NCI-H1436 treated with DMSO at 0.1 percent for 48 hours (cell line): Measurements from ENCODE around the gene CIB4.
"Not testable (repeated sequence)": the region's sequence is repeated elsewhere in the genome, so short reads cannot be mapped to it uniquely, and the experiment has no call there.

Experiments used
- DNase-seq: peaks from one replicate; lab custom pipeline; 2025; lab: John Stamatoyannopoulos, UW

The CIB4 gene

DNA sequence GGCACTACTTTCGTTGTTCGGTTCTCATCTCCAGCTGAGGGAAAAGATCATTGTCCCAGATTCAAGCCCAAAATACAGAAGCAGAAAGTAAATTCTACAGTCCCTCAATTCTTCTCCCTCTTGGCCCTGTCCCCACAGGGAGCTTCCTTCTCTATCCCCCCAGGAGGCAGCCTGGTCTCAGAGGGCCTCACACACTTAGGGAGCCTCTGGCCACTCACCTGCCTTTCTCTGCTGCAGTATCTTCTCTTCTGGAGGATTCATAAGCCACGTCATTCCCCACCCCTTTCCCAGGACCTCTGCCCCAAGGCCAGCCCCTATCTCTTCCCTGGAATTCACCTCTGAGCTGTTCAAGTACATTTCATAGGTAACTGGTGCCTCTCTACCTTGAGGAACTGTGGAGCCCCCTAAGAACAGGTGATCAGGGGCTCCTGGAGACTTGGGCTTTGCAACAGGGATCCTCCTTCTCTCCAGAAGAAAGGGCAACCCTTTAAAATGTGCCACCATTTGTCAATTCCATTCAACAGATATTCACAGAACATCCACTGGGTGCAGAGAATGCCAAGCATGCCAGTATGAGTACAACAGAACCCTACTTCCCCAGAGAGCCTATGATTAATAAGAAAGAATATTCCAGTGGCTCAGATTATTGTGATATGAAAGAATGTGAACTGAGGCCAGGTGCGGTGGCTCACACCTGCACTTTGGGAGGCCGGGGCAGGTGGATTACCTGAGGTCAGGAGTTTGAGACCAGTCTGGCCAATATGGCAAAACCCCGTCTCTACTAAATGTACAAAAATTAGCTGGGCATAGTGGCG, 72.9 kb downstream of the CIB4 start:
- DNase-seq, result no peak

DNA sequence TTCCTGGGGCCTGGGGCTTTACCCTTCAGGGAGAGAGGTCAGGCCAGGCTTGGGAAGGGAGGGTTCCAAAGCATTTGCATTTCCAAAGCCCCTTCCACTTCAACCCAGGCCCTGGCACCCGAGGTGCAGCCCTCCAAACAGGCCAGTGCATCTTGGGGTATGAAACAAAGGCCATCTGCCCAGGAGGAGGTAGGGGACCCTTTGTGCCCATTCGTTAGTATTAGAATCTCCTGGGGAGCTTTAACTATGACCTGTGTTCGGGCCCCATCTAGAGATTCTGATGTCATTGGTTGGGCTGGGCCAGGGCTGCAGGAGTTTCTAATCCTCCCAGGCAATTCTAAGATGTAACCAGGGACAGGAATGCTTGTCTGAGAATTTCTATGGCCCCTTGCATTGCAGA, 73.6 kb downstream of the CIB4 start:
- no peak for DNase-seq

DNA sequence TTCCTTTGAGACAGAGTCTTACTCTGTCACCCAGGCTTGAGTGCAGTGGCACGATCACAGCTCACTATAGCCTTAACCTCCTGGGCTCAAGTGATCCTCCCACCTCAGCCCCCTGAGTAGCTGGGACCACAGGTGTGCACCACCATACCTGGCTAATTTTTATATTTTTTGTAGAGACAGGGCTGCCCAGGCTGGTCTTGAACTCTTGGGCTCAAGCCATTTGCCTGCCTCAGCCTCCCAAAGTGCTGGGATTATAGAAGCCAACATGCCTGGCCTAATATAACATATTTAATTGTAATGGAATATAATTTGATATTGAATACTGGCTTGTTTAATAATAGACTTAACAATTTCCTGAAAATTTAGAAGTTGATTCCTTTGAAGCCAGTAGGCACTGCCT, 74.4 kb downstream of the CIB4 start:
- not testable (repeated sequence) for DNase-seq

DNA sequence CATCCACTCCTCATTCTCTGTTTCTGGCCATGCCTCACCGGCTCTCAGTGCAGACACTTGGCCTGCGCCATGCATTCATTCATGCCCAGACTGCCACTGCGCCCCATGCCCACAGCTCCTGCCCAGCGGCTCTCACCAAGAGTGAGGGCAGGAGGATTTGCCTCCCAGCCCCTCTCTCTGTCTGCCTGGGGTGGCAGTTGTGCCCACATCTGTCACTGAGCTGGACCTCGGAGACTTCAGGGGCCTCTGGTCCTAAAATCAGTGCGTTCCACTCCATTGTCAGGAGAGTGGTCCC, 75.1 kb downstream of the CIB4 start:
- DNase-seq, result no peak

DNA sequence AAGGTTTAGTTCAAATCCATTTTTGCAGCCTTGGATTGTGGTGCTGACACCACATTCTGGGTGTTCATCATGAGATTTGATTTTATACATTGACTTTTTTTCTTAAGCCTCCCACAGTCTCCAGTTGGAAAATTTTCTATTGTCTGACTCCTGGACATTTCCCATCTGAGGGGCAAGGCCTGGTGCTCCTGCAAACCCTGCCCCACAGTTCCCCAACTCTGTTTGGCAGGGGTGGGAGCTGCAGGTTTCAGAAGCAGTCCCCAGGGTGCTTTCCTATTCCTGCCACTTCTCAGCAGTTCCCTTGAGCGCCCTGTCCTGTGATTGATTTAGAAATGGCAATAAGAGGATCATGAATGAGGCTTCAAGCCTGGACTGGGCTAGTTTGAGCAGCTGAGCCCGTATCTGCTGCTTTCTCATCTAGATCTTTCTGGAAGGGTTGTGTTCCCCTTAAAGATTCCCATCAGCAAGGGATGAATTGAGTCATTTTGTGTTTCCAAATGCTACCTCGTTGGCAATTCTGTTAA, 77.0 kb downstream of the CIB4 start:
- no peak for DNase-seq

DNA sequence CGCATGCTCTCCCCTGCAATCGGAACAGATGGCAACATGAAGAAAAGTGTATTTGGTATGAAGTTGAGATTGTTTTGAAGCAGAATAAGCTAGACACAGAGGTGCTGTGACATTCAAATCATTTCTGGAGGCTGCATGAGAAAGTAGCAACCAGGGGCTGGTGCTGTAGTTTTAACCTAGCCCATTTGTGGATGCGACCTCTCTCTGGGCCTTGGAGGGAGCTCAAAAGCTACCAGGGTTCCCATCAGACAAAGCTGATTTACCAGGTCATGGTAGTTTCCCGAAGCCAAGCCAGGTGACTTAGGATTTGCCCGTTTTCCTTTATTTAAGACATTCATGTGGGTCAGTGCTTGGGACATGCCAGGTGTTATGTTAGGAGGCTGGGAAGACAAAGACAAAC, 77.5 kb downstream of the CIB4 start:
- no peak for DNase-seq

DNA sequence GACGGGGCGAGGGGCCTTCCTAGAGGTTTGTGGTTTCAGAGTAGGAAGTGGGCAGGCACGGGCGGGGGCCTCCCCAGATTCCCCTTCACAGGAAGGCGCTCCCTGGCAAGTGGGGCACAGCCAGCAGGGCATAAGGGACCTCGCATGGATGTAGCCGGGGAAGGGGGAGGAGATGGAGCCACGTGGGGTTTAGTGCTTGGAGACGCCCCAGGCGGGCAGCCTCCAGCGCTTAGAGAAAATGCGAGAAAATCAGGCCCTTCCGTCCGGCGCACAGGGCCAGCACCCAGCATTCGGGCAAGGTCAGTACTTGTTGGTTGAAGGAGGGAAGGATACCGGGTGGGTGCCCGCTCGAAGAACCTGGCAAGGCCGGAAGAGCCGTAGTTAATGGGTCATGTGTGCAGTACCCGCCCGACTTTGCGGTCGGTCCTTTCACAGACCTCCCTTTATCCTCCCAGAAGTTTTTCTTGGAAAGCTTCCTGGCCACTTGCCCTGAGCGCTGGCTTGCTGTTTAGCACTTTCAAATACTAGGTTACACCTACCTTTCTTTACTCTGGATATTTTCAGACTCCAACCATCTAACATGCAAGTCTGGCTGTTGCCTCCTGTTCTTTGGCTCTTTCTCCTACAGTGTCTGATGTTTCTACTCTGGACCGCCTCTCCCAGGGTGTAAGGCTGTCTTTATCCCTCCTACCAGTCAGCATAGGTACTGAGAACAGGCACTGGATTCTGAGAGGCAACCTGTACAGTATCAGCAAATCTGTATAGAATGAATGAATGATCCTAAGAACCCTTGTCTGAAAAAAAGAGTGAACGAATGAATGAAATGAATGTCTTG, 78.1 kb downstream of the CIB4 start:
- no peak for DNase-seq

DNA sequence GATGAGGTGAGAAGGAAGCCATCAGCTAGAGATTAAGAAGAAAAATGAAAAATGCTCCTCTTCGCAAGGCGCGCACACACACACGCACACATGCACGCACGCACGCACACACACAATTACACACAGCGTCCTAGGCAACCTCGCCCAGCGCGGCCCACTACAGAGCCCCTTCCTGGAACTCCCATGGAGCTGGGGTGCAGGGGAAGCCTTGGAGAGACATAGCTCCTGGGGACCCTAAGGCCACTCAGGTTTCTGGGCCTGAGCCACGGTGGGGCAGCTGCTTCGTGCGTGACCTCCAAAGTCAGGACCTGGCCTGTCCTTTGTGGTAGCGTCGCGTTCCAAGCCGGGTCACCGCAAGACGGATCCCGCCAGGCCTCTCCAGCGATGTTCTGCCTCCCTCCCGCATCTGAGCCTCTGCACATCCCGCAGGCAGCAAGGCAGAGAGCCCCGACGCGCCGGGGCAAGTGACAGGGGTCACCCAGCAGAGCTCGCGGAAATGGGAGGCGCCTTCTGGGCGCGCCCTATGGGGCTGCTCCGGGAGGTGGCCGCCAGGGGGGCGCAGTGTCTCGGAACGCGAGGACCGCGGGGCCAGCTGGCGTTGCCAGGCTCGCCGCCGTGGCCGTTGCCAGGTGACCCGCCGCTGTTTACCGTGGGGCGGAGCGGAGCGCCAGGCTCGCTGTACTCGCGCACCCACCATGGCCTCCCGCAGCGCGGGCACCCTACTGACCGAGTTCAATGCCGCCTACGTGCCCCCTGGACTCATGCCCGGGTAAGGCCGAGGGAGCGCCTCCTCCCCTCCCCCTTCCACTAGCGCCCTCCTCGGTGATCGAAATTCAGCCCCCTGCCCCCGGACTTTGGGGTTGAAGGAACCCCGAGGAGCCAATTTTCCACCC, 79.0 kb downstream of the CIB4 start:
- DNase-seq, result no peak

DNA sequence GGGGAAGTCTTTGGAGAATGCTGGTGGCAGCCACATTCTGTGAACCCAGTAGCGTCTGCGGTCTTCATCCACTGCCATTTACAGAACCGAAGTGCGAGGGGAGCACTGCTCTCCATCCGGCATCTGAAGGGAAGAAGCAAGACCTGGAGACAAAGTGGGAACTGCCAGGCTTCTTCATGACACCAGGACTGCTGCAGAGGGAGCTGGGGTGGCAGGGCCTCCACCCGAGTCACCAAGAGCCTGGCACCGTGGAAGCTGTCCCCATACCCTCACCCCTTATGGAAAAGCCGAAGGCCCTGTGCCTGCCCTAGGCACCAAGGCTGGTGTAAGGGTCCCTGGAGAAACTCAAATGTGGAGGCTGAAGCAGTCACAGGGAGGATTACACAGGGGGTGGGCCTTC, 79.8 kb downstream of the CIB4 start:
- DNase-seq, result no peak

DNA sequence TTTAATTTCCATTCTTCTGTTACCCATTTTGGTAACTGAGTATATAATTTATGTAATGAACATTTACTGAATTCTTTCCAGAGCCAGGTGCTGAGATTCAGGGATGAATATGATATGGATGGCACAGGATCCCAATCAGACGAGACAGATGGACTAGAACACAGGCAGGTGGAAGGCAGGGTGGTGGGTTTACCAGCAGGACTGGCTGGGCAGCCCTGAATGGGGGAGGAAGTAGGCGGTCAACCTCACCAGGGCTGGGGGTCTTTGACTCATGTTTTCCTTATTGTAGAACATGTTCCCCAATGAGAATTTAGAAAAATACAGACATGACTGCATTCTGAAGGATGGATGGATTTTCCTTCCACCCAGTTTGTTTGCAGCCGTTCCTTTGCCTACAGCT, 80.3 kb downstream of the CIB4 start:
- no peak for DNase-seq

DNA sequence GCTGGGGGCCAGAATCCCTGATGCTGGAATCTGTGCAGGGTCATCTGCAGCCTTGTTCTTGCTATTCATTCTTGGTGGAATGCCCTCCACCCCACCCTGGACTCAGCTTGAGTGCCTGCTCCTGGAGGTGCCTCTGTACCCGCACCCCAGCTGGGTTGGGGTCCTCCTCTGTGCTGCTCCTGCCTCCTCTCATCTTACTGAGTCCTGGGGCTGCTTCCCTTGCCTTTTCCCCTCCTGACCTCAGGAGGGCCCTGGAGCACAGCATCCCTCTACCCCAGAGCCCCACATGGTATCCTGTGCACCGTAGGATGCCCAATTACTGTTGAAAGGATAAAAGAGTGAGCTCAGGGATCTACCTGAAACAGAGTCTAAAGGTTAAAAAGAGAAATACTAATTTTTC, 81.6 kb downstream of the CIB4 start:
- DNase-seq, result no peak

DNA sequence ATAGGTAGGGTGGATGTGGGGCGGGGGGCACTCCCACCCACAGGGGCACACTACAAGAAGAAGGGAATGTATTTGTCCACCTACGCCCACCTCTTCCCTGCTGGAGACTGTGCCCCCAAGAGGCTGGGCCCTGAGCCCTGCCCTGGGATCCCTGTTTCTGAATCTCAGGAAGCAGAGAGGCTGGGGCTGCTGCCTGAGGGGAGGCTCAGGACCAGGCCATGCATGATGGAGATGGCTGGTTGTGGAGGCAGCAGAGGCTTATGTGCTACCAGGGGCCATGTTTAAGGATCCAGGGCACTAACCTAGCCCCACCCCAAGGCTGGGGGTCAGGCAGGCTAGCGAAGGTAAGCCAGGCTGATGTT, 82.1 kb downstream of the CIB4 start:
- no peak for DNase-seq

DNA sequence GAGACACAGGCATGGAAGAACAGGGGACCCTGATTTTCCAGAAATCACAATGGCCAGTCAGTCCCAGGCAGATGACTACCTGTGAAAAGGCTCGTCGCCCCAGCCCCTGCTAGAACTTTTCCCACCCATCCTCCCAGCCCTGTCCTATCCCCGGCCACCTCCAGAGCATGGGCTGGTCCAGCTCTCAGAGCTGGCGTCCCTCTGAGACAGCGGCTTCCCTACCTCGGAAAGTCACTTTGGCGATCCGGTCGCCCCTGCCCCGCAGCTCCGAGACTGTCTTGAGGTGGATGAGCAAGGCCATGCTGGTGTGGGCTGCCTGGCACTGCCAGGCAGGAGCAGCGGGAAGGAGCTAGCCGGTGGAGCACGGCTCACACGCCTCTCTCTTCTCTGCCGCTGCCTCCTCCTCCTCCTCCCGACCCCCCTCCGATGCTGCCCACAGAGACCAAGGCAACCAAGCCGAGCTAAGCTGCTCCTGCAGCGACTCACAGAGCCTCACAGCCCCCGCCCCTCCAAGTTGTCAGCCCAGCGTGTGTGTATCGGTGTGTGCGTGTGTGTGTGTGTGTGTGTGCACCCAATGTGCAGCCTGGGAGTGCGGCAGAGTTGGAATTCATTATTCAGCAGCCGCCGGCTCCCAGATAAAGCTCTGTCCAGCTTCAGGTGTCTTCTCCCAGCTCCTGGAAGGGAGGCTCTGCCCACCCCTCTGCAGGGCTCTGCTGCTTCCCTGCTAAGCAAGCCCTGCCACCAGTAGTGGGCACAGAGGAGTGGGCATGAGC, 82.7 kb downstream of the CIB4 start:
- DNase-seq, result no peak

DNA sequence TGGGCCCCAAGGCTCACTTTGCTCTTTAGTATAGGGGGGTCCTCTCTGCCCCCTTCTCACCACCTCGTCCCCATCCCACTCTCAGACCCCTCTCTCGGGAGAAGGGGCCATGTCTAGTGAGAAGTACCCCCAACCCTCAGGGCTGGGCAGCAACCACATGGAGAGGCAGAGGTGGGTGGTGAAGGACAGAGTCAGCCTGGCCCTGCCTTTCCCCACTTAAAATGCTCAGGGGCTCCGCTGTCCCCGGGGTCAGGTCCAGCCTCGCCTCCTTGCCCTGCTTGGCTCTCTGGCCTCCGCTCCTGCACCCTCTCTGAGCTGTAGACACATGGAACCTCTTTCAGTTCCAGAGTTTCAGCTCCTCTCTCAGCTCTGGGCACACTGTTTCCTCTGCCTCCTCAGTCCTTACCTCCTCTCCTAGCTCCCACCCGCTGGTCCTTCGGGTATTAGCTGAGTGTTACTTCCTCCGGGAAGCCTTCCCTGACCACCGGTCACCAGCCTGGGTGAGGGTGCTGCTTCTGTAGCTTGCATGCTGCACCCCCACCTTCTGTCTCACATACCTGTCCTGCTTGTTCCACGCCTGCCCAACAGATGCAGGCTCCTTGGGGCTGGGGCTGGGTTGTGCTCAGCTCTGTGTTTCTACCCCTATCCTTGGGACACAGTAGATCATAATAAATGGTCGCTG, 83.8 kb downstream of the CIB4 start:
- no peak for DNase-seq

DNA sequence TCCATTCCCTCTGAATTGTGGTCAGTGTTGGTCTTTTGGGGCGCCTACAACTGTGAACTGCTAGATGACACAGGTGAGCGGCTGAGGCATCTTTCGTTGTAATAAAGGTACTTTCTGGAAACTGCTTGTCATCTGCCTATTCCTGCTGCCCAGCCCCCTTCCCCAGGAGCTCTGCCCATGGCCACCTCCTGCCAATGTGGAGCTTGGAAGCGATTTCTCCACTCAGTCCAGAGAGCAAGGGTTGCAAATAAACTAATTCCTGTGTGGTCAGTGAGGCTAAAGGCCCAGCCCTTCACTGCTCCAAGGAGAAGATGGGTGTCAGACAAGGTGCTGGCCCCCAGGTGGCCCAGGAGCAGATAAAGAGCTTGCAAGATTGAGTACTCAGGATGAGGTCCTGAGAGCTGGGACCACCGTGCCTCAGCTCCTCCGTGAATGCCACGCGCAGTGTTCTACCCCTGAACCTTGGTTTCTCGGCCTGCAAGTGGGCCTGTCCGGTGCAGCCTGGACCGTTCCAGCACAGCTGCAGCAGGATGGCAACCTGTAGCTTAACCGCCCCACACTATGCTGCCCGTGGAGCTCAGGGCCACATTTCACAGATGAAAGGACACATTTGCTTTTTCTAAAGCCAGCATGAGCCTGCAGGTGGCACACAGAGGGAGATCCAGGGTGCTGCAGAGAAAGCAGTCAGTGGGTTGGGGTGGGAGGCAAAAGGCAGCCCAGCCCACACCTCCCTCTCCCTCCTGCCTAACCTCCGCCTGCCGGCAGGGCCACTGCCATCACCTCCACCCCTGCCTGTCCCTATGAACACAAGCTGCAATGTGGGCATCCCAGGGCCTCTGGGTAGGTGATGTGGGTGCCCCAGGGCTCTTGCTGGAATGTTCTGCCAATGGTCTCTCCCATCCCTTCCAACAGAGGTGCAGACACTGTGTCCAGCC, 84.6 kb downstream of the CIB4 start:
- no peak for DNase-seq

DNA sequence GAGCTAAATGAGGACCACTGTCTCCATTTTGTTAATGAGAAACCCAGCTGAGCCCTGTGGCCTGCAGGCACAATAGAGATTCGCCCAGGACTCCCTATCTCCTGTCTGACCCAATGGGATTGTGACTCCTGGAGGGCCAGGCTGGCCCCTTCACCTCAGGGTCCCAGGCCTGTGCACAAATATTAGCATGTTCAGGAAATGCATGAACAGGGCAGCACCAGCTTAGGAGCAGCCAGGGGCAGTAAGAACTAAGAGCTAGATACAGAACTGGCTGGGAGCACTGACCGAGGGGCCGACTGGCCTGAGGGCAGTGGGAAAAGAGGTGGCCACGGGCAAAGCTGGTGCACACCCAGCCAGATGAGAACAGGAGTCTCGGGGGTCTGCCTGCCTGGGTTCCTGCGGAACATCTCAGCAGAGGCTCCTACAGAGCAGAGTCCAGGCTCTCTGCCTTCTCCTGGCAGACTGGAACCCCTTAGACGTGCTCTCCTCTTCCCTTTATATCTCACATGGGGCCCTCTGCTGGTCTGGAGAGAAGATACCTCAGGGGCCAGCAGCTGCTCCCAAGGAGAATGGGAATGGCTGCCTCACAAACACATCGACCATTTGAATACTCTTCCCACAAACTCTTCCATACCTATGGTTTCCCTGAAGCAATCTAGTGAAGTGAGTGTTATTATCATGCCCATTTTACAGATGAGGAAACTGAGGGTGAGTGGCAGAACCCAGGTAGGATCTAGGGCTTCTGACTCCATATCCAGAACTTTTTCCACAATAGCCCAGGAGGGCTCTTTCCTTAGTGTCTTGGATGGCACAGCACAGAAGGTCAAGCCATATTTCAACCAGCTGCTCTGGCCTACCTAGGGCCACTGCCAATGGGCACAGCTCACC, 85.7 kb downstream of the CIB4 start:
- DNase-seq, result no peak

DNA sequence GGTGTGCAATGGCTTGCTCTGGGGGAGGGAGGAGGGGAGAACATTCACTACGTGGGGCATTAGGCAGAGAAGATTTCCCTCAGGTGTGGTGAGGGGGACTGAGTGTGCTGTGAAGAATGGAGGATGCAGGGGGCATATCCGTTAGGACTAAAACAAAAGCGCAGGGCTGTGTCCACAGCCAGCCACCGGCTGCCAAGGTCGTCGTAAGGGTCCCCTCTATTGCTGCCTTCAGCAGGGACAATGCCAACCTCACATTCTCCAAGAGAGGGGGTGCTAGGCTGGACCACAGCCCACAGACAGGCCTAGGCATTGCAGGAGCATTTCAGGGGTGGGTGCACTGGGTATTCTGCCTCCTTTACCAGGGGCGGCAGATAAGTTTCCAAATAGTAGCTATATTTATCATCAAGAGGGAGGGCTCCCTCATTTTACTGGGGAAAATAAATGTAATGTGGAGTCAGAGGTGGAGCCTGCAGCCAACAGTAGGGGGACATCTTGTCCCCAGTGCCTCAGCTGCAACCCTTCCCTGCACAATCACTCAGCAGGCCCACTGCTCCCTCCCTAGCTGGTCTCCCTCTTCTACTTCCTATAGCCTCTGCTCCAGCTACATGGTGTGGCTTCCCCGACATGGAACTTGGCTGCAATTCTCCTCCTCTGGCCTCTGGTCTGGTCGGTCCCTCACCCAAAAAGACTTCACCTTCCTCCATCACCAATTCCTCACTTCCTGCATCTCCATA, 88.4 kb downstream of the CIB4 start:
- no peak for DNase-seq
